Trophoblast cell (in vitro differentiated cells and primary cell): ENCODE data around the gene HAUS7.

Experiments
- DNase-seq, 2 donors: peaks; one replicate each; pipeline ENCODE4 v3.0.0-alpha.2; 2016
- H2AFZ ChIP-seq: 2 replicates; pipeline ENCODE4 v1.6.1; 2013; ENCODE audit warnings: low read length, moderate library complexity, mild to moderate bottlenecking; ENCODE audit not compliant: insufficient read depth, poor library complexity
- H2AK5ac ChIP-seq: 2 replicates; pipeline ENCODE4 v1.6.1; 2013; ENCODE audit warnings: mild to moderate bottlenecking, low read length
- H2BK120ac ChIP-seq: 2 replicates; pipeline ENCODE4 v1.6.1; 2013; ENCODE audit warnings: low read length, mild to moderate bottlenecking, moderate library complexity; ENCODE audit not compliant: insufficient read depth, poor library complexity
- H2BK12ac ChIP-seq: 2 replicates; pipeline ENCODE4 v1.6.1; 2013; ENCODE audit warnings: mild to moderate bottlenecking, low read length, moderate library complexity
- H2BK5ac ChIP-seq: 2 replicates; pipeline ENCODE4 v1.6.1; 2013; ENCODE audit warnings: low read length, low read depth, moderate library complexity, mild to moderate bottlenecking; ENCODE audit not compliant: poor library complexity
- H3K14ac ChIP-seq: 2 replicates; pipeline ENCODE4 v1.6.1; 2013; ENCODE audit warnings: mild to moderate bottlenecking, low read length
- H3K18ac ChIP-seq: 2 replicates; pipeline ENCODE4 v1.6.1; 2013; ENCODE audit warnings: mild to moderate bottlenecking, low read length
- H3K23ac ChIP-seq: 2 replicates; pipeline ENCODE4 v1.6.1; 2013; ENCODE audit warnings: low read length
- H3K27ac ChIP-seq: 2 replicates; pipeline ENCODE4 v1.5.1; 2013; ENCODE audit warnings: low read depth, mild to moderate bottlenecking, inconsistent platforms, low read length, moderate library complexity
- H3K27me3 ChIP-seq: 2 replicates; pipeline ENCODE4 v1.6.1; 2013; ENCODE audit warnings: inconsistent platforms, mild to moderate bottlenecking, low read length, moderate library complexity; ENCODE audit not compliant: insufficient read depth
- H3K36me3 ChIP-seq, 2 experiments: 1 replicate in 1 of 2; 2 replicates in 1 of 2; pipeline ENCODE4 v1.6.1; 2013; ENCODE audit warnings: low read length in 2 of 2, mild to moderate bottlenecking in 2 of 2, moderate library complexity in 1 of 2; ENCODE audit not compliant: insufficient read depth in 2 of 2, control insufficient read depth in 1 of 2
- H3K4ac ChIP-seq: 2 replicates; pipeline ENCODE4 v1.6.1; 2013; ENCODE audit warnings: low read depth, mild to moderate bottlenecking, low read length, moderate library complexity
- H3K4me1 ChIP-seq, 2 experiments: 1 replicate in 1 of 2; 2 replicates in 1 of 2; pipeline ENCODE4 v1.6.1; 2013; ENCODE audit warnings: low read length in 2 of 2, mild to moderate bottlenecking in 2 of 2, moderate library complexity in 1 of 2; ENCODE audit not compliant: insufficient read depth in 2 of 2, control insufficient read depth in 1 of 2
- H3K4me2 ChIP-seq: 2 replicates; pipeline ENCODE4 v1.6.1; 2013; ENCODE audit warnings: inconsistent platforms, mild to moderate bottlenecking, low read length, moderate library complexity
- H3K4me3 ChIP-seq: 2 replicates; pipeline ENCODE4 v1.5.1; 2013; ENCODE audit warnings: mild to moderate bottlenecking, low read depth, low read length, inconsistent platforms
- H3K79me1 ChIP-seq: one replicate; pipeline ENCODE4 v1.6.1; 2013; ENCODE audit warnings: low read length
- H3K79me2 ChIP-seq: 2 replicates; pipeline ENCODE4 v1.6.1; 2013; ENCODE audit warnings: low read length, mild to moderate bottlenecking; ENCODE audit not compliant: control insufficient read depth, insufficient read depth, poor library complexity
- H3K9ac ChIP-seq: 2 replicates; pipeline ENCODE4 v1.6.1; 2013; ENCODE audit warnings: mild to moderate bottlenecking, low read length
- H3K9me3 ChIP-seq: 2 replicates; pipeline ENCODE4 v1.6.1; 2013; ENCODE audit warnings: low read depth, mild to moderate bottlenecking, control low read depth, inconsistent platforms, low read length; ENCODE audit not compliant: insufficient read depth
- H4K12ac ChIP-seq: 2 replicates; pipeline ENCODE4 v1.6.1; 2013; ENCODE audit warnings: low read depth, mild to moderate bottlenecking, low read length, moderate library complexity
- H4K8ac ChIP-seq: 2 replicates; pipeline ENCODE4 v1.6.1; 2013; ENCODE audit warnings: low read depth, mild to moderate bottlenecking, low read length, moderate library complexity
- H4K91ac ChIP-seq: one replicate; pipeline ENCODE4 v1.6.1; 2013; ENCODE audit warnings: low read depth, mild to moderate bottlenecking, low read length, moderate library complexity
- WGBS: extraction: QIAGEN DNeasy Blood & Tissue Kit; methylation state at CpG from one replicate; pipeline ENCODE4 v1.1.7; 2013; ENCODE audit warnings: missing lambda C conversion rate; ENCODE audit not compliant: insufficient read length, insufficient coverage; ENCODE audit errors: extremely low coverage; 5-methylcytosine and 5-hydroxymethylcytosine counted together

The HAUS7 gene

DNA sequence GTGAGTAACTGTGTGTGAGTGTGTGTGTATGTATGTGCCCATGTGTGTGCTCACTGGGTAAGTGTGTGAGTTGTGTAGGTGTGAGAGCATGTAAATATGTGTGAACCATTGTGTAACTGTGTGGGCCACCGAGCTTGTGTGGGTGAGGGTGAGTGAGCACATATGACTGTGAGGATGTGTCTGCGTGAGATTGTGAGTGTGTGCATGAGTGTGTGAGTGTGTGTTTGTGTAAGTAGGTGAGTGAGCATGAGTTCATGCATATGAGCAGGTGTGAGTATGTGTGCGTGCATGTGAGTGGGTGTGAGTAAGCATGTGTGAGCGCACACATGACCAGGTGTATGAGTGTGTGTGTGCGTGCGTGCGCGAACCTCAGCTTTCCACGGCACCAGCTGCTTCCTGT is 45.7 kb upstream of the HAUS7 start:
- DNase-seq: no peak
- no peak overlapping the region for H3K14ac ChIP-seq
- no CpG with 5 or more reads among the region's 9 CpGs for WGBS
- no peak overlapping the region for H3K27ac ChIP-seq
- H3K23ac ChIP-seq: no peak overlapping the region
- H3K79me1 ChIP-seq: no peaks in the 10 kb centered on the region
- H3K9ac ChIP-seq: no peak overlapping the region
- H3K36me3 ChIP-seq: no peaks in the 10 kb centered on the region
- no peak overlapping the region for H3K4me3 ChIP-seq
- no peak overlapping the region for H3K18ac ChIP-seq
- no peak overlapping the region for H4K12ac ChIP-seq
- H3K79me2 ChIP-seq: no peaks in the 10 kb centered on the region
- peaks cover 2% of the 10 kb centered on the region for H3K9me3 ChIP-seq
- H2AFZ ChIP-seq: no peak overlapping the region
- H2AK5ac ChIP-seq: no peak overlapping the region
- H2BK12ac ChIP-seq: no peak overlapping the region
- no peak overlapping the region for H3K4me2 ChIP-seq
- H3K4ac ChIP-seq: no peak overlapping the region
- H4K91ac ChIP-seq: no peak overlapping the region
- peaks cover 9% of the 10 kb centered on the region for H3K27me3 ChIP-seq
- no peak overlapping the region for H2BK5ac ChIP-seq
- no peak overlapping the region for H4K8ac ChIP-seq
- H3K4me1 ChIP-seq: no peaks in the 10 kb centered on the region
- H2BK120ac ChIP-seq: no peak overlapping the region

DNA sequence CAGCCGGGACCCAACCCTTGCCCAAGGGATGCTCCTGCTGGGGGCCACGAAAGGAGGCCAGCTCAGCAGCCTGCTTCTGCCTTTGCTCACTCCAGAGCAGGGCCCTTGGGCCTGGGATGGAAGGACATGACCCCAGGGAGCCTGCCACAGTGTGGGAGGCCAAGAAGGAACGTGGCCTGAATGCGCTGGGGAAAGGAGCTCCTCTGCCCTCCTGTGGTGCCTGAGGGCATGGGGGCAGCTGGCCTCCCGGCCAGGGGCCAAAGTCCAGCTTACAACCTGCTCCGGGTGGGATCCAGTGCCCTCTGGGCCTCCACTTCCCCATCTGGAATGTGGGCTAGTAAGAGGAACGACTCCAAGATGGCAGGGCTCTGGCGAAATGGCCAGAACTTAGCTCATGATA is 45.1 kb upstream of the HAUS7 start:
- no peak overlapping the region for H4K91ac ChIP-seq
- no peak overlapping the region for H3K27ac ChIP-seq

DNA sequence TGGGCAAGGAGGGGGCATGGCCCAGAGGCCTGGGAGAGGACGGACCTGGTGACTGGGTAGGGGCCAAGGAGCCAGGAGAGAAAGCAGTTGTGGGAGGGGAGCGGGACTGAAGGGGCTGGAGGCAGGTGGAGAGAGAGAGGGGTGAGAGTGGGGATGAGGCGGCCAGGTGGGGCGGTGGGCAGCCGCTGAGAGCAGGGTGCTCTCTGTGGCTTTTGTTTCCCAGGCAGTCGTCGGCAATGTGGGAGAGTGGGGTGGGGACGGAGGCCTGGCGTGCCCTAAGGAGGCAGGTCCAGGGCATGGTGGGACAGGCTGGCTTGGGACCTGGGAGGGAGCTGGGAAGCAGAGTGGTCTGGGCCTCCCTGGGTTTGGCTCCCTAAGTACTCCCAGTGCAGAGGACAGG is 43.9 kb upstream of the HAUS7 start:
- Histone ChIP-seq H3K36me3 (no peaks in the 10 kb centered on the region), H4K8ac (no peak overlapping the region), H2BK12ac (no peak overlapping the region), H3K79me1 (no peaks in the 10 kb centered on the region), H3K23ac (no peak overlapping the region), H2AK5ac (no peak overlapping the region), H3K18ac (no peak overlapping the region), H3K14ac (no peak overlapping the region), H3K4me1 (no peaks in the 10 kb centered on the region), H3K27ac (no peak overlapping the region), H2BK5ac (no peak overlapping the region), H3K9ac (no peak overlapping the region), H3K4ac (no peak overlapping the region), H3K79me2 (no peaks in the 10 kb centered on the region), H2AFZ (no peak overlapping the region), H3K9me3 (peaks cover 2% of the 10 kb centered on the region), H4K91ac (no peak overlapping the region), H4K12ac (no peak overlapping the region), H3K4me3 (no peak overlapping the region), H2BK120ac (no peak overlapping the region), H3K4me2 (no peak overlapping the region), H3K27me3 (peaks cover 9% of the 10 kb centered on the region)
- no peak for DNase-seq
- WGBS: no CpG with 5 or more reads among the region's 9 CpGs

More for the DNA sequence above, 45.1 kb upstream of the HAUS7 start:
- H3K4me1 ChIP-seq: no peaks in the 10 kb centered on the region
- no peak overlapping the region for H2AFZ ChIP-seq
- no peak overlapping the region for H3K18ac ChIP-seq
- H3K4me3 ChIP-seq: no peak overlapping the region
- no peak overlapping the region for H3K14ac ChIP-seq
- H3K79me2 ChIP-seq: no peaks in the 10 kb centered on the region
- H3K4ac ChIP-seq: no peak overlapping the region
- no peak for DNase-seq
- peaks cover 9% of the 10 kb centered on the region for H3K27me3 ChIP-seq
- H2BK12ac ChIP-seq: no peak overlapping the region
- no CpG with 5 or more reads among the region's 8 CpGs for WGBS
- no peaks in the 10 kb centered on the region for H3K36me3 ChIP-seq
- H3K4me2 ChIP-seq: no peak overlapping the region
- no peak overlapping the region for H2BK5ac ChIP-seq
- no peaks in the 10 kb centered on the region for H3K79me1 ChIP-seq
- no peak overlapping the region for H2BK120ac ChIP-seq
- peaks cover 2% of the 10 kb centered on the region for H3K9me3 ChIP-seq
- no peak overlapping the region for H2AK5ac ChIP-seq
- H4K8ac ChIP-seq: no peak overlapping the region
- no peak overlapping the region for H3K9ac ChIP-seq
- no peak overlapping the region for H4K12ac ChIP-seq
- no peak overlapping the region for H3K23ac ChIP-seq

DNA sequence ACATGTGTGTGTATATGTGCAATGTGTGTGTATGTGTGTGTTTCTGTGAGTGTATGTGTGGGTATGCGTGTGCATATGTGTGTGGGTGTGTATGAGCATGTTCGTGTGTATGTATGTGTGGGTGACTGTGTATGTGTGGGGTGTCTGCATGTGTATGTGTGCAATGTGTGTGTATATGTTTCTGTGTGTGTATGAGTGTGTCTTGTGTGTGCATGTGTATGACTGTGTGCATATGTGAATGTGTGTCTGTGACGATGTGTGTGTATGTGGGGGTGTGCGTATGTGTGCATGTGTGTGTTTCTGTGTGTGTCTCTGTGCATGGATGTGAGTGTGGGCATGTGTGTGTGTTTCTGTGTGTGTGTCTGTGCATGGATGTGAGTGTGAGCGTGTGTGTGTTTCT is 42.9 kb upstream of the HAUS7 start:
- Histone ChIP-seq H3K4me3 (no peak overlapping the region), H4K12ac (no peak overlapping the region), H3K36me3 (no peaks in the 10 kb centered on the region), H2BK5ac (no peak overlapping the region), H3K18ac (no peak overlapping the region), H3K79me1 (no peaks in the 10 kb centered on the region), H2BK12ac (no peak overlapping the region), H3K14ac (no peak overlapping the region), H3K9ac (no peak overlapping the region), H3K4ac (no peak overlapping the region), H2AK5ac (no peak overlapping the region), H4K91ac (no peak overlapping the region), H3K9me3 (peaks cover 2% of the 10 kb centered on the region), H3K79me2 (no peaks in the 10 kb centered on the region), H2AFZ (no peak overlapping the region), H4K8ac (no peak overlapping the region), H3K27me3 (peaks cover 5% of the 10 kb centered on the region), H3K4me1 (no peaks in the 10 kb centered on the region), H3K23ac (no peak overlapping the region), H2BK120ac (no peak overlapping the region), H3K4me2 (no peak overlapping the region), H3K27ac (no peak overlapping the region)
- DNase-seq: no peak
- no CpG with 5 or more reads among the region's 5 CpGs for WGBS
